HG03460 (cell line): ENCODE results near the gene MBD6.

Experiments used
- ATAC-seq: cut with Tn5 transposase; IDR thresholded peaks from one replicate; pipeline ENCODE4 v1.9.1; 2021; ENCODE audit not compliant: unreplicated experiment

MBD6 gene

DNA sequence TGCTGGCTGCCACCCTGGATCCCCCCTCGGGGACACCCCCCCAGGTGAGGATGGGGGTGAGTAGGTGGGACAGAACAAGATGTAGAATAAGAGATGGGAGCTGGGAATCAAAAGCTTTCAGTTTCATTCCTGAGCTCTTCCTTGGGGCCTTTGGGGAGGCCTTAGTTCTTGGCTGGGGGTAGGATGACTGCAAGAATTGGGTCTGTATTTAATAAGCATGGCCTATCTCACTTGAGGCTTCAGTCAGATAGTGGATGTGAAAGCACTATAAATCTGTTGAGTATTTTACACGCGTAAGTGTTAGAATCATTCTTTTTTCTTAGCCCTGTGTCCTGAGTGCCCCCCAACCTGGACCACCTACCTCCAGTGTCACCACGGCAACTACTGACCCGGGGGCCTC is 4.6 kb downstream of the MBD6 start:
- no peak for ATAC-seq

DNA sequence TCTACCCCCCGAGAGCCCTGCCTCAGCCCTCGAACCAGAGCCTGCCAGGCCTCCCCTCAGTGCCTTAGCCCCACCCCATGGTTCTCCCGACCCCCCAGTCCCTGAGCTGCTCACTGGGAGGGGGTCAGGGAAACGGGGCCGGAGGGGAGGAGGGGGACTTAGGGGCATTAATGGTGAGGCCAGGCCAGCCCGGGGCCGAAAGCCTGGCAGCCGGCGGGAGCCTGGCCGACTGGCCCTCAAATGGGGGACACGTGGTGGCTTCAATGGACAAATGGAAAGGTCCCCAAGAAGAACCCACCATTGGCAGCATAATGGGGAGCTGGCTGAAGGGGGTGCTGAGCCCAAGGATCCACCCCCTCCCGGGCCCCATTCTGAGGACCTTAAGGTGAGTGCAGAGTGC is 5.6 kb downstream of the MBD6 start:
- no peak for ATAC-seq

DNA sequence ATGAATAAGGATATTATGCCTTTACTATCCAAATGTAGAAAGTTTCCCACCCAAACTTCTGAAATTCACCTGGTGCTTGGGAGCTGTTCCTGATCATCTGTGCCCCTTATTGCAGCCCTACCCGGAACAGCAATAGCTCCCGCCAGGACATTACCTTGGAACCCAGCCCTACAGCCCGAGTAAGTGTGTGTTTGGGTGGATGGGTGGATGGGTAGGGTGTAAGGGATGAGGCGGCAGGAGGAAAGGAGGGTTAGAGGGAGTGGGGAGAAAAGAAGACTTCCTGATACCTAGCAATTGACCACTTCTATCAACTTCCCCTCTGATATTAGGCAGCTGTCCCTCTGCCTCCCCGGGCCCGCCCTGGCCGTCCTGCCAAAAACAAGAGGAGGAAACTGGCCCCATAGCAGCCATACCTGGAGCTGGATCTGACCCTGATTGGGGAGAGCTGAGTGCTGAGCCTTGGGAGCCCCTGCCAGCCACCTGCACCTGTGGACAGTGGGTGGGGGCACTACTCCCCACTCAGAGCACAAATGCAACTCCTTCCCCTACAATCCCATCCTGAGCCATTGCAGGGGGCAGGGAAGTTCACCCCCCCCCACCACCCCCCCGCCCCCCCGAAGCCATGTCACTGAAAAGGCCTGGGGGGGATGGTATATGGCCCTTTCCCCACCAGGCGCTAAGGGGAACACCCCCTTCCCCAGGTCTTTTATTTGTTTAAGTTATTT is 6.4 kb downstream of the MBD6 start:
- ATAC-seq = no peak

GRCh38 chr12:57529831-57530230 is 7.2 kb downstream of the MBD6 start:
- no peak for ATAC-seq

DNA sequence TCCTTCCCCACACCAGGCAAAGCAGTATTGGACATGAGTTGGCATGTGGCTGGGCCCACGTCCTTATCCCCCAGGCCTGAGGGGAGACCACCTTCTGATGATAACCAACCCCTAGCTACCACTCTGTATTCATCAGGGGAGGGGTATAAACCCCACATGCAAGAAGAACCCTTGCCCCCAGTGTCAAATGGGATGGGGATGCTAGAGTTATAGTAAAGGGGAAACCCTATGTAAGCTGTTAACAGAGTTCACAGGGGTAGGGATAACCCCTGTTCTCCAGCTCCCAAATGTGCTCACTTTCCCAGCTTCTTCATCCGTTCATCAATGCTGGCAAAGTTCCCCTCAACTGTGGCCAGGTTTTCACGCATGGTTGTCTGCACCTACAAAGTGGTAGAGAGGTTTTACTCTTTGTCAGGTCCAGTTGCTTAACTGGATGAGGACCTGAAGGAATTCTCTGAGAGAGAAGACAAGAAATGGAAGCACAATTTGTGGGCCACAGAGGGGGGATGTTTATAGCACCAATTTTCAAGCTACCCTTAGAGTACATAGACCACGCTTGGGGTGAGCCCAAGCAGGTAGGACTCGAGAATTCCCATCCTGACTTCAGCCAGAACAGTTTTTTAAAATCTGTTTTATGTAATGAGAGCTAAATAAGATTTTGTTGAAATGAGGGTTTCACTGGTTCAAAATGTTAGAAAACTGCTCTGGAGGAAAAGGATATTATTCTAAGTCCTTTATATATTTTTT is 7.9 kb downstream of the MBD6 start:
- no peak for ATAC-seq

DNA sequence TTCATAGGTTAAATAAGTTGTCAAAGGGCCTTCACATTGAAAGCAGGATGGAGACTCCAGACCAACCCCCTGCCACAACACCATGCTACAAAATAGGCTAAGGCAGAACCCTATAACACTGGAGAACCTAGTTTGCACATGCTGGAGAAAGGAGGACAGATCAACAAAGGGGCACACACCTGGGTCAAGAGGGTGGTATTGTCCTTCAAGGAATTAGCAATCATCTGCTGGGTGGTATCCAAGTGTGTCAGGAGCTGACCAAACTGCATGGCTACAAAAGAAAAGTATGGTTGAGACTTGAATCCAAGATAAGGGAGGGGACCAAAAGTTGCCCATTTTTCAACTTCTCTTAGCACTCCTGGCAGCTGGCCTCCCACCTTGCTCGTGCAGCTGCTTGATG is 9.2 kb downstream of the MBD6 start:
- ATAC-seq = no peak

- ATAC-seq = no peak
Observed at GRCh38 chr12:57533108-57533507, 10.5 kb downstream of the MBD6 start.

DNA sequence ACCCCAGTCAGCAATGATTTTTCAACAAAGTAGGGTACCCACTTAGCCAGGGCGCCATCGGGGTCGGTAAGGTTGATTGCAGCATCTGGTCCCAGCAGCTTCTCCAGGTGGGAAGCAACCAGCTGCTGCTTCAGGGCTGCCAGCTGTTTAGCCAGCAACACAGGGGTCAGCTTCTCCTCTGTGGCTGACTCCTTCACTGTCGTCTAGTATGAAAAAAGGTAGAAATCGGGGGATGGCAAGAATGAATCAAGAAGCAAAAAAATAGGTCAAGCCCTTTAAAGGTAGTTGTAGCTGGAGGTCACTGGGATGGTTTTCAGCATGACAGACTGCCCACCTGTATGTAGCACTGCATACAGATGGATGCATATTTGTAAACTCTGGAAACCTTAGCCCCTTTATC is 11.6 kb downstream of the MBD6 start:
- ATAC-seq = no peak

DNA sequence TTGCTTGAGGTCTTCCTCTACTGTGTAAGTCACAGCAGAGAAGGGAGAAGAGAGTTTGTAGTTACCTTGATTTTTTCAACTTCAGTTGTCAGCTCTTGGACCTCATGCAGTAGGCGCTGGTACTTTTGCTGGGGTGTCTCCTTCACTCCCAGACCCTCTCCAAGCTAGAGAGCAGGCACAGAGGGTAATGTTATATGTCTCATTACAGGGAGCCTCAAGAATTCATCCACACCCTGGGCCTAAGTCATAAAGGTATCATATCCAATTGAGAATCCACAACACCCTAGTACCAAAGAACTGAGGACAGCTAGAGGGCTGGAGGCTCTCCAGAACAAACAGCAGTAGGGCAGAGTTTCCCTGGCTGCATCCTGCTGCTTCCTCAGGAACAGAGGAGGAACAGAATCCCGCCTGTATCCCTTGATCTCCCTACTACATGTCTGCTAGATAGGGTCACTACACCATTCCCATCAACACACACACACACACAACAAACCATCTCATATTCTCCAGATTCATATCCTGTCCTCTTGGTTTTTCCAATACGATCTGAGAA is 12.4 kb downstream of the MBD6 start:
- no peak for ATAC-seq

- no peak for ATAC-seq
Observed at GRCh38 chr12:57535764-57536596, 13.4 kb downstream of the MBD6 start.

DNA sequence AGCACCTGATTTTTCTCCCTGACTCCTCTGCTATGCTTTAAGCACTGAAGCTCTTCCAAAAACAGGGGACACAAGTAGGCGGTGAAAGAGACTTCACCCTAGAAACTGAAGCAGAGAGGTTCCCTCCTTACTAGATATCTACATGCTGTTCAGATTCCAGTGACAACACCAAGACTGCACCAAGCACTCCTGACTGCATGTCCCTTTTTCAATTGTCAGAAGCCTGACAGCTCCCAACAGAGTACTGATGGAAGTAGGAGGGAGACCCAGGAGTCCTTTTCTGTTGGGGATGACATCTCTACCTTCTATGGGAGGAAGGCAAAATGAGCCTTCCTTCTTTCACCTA is 13.9 kb downstream of the MBD6 start:
- ATAC-seq = no peak

GRCh38 chr12:57539134-57539768 is 16.6 kb downstream of the MBD6 start:
- ATAC-seq = no peak

- no peak for ATAC-seq
Observed at GRCh38 chr12:57541001-57541400, 18.4 kb downstream of the MBD6 start.

GRCh38 chr12:57541717-57542116 is 19.1 kb downstream of the MBD6 start:
- ATAC-seq = no peak

DNA sequence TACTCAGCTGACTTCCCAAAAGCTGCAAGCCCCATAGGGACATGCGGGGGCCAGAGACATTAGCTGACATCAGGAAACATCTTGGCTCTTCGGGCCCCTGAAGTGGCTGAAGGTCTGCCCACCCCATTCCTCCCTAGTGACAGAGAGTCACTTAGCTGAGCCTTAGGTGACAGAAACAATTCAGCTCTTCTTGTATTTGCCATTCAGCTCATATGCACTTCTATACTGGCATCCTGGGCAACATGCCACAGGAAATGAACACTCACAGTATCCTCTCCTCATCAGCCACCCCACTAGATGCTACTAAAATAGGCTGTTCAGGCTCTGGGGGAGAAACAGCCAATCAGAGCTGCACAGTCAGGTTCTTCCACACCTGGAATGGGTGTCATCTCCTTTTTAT is 21.0 kb downstream of the MBD6 start:
- ATAC-seq = no peak

GRCh38 chr12:57545809-57546437 is 23.3 kb downstream of the MBD6 start:
- no peak for ATAC-seq

GRCh38 chr12:57546438-57547287 is 24.0 kb downstream of the MBD6 start, which contains the start of gene DCTN2:
DCTN2 (minus strand) TSS chr12:57547192; CDS start chr12:57547063, 129 bp downstream.
- peak; percentile 99 for ATAC-seq

DNA sequence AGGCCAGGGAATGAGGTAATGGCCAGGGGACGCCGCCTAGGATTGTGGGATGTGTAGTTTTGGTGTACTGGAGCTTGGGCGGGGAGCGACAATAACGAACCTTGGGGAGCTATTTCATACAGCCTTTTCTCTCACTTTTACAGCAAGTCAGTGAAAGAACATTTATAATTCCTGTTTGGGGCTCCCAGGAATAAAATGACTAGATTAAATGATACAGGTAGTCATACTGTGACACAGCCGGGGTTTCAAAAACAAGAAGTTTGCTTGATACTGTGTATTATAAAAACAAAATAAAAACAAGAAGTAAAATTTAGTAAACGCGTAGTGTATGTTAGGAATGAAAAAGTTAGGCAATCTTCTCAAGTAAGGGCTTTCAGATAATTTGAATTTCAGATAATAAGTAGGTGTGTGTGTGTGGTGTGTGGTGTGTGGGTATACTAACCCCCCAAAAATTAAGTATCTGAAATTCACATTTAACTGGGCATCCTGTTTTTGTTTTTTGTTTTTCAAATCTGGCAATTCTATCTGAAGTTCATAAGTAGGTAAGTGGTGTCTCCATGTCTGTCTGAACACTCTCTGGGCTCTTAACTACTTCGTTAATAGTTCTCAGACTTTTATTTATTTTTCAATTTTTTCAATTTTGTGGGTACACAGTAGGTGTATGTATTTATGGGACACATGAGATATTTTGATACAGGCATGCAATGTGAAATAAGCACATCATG is 24.8 kb downstream of the MBD6 start:
- no peak for ATAC-seq

GRCh38 chr12:57548013-57548315 is 25.3 kb downstream of the MBD6 start:
- ATAC-seq = no peak
